ENCODE measurements around the gene BABAM2. TPM values are rescaled to one million over a fixed set of nuclear protein-coding genes. Genes with fewer than 3 reads are reported as not detected.
"Not testable (repeated sequence)": the region's sequence is repeated elsewhere in the genome, so short reads cannot be mapped to it uniquely, and the experiment has no call there.

BABAM2 gene
- total RNA-seq, 1 donor from 2014 or later: 43.5 TPM

DNA sequence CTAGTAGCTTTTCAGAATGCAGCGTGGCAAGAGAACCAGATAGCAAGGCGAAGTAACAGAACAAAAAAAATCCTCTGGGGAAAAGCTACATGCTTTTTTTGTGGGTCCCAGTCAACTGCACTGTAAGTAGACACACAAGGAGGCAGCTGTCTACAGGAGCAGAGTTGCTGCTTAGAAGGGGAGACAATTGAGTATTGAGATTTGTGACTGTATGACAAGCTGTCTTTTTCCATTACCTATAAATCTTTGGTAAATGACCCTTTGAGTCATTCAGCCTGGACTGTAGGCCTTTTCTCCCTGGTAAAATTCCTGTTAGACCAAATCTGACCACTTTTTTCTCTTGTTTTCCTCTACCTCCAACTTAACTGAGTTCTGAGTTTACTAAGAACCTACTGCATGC, 358.0 kb downstream of the BABAM2 start:
- H3K9me3 Mint-ChIP-seq: no peaks in the 10 kb centered on the region
- no peak for DNase-seq (ENCODE audit: low spot score in 2 of 2, unreplicated experiment in 2 of 2)
- no peak overlapping the region for H3K4me3 Mint-ChIP-seq

DNA sequence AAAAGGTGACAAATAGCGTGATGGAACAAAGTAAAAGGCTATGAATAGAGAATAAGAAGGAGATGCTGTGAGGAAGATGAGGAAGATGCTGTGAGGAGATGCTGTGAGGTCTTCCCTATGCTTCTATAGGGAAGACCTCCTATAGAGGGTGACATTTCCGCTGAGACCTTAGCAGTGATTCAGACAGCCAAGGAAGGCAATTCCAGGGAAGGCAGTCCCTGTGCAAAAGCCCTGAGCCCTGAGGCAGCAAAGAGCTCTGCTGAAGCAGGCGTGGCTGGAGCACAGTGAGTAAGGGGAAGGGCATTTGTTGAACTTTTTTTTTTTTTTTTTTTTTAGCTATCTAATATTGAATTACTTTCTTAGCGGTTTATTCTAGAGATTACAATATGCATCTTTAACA, 359.5 kb downstream of the BABAM2 start:
- TF ChIP-seq, protein P1, sequence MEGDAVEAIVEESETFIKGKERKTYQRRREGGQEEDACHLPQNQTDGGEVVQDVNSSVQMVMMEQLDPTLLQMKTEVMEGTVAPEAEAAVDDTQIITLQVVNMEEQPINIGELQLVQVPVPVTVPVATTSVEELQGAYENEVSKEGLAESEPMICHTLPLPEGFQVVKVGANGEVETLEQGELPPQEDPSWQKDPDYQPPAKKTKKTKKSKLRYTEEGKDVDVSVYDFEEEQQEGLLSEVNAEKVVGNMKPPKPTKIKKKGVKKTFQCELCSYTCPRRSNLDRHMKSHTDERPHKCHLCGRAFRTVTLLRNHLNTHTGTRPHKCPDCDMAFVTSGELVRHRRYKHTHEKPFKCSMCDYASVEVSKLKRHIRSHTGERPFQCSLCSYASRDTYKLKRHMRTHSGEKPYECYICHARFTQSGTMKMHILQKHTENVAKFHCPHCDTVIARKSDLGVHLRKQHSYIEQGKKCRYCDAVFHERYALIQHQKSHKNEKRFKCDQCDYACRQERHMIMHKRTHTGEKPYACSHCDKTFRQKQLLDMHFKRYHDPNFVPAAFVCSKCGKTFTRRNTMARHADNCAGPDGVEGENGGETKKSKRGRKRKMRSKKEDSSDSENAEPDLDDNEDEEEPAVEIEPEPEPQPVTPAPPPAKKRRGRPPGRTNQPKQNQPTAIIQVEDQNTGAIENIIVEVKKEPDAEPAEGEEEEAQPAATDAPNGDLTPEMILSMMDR (IDR thresholded peaks at IDR 0.05; ENCODE audit: unreplicated experiment): no peak
- Mint-ChIP-seq H3K36me3 (peaks cover 1% of the 10 kb centered on the region), H3K4me3 (no peak overlapping the region), H3K27me3 (ENCODE audit: low read depth) (no peaks in the 10 kb centered on the region), H3K9me3 (no peaks in the 10 kb centered on the region), H3K27ac (no peak overlapping the region), H3K4me1 (peaks cover 11% of the 10 kb centered on the region)
- no peak for DNase-seq (ENCODE audit: low spot score in 2 of 2, unreplicated experiment in 2 of 2)

More for the DNA sequence above, 358.0 kb downstream of the BABAM2 start:
- TF ChIP-seq, protein P1 (IDR thresholded peaks at IDR 0.05; ENCODE audit: unreplicated experiment): no peak
- Mint-ChIP-seq H3K27me3 (ENCODE audit: low read depth) (no peaks in the 10 kb centered on the region), H3K27ac (no peak overlapping the region), H3K4me1 (peaks cover 10% of the 10 kb centered on the region), H3K36me3 (peaks cover 1% of the 10 kb centered on the region)

DNA sequence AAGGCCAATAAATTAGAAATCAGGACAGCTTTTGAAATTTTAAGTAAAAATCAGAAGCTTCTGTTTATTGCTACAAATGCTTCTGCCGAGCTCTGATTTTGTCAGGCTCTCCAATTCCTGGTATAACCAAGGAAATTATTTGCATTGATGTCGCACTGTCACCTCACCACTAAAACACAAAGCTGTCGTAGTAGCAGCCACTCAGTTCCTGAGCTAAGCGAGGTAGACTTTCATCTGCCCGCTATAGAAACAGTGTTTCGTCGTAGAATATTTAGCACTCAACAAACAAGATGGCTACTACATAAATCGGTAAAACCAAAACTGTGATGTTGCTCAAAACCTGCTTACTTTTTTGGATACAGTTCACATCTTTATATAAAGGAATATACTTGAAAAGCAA, 360.8 kb downstream of the BABAM2 start:
- Mint-ChIP-seq H3K27me3 (ENCODE audit: low read depth) (no peaks in the 10 kb centered on the region), H3K27ac (no peak overlapping the region), H3K4me3 (no peak overlapping the region), H3K9me3 (no peaks in the 10 kb centered on the region), H3K36me3 (no peaks in the 10 kb centered on the region), H3K4me1 (peaks cover 11% of the 10 kb centered on the region)
- DNase-seq (ENCODE audit: low spot score in 2 of 2, unreplicated experiment in 2 of 2): no peak
- TF ChIP-seq, protein P1 (IDR thresholded peaks at IDR 0.05; ENCODE audit: unreplicated experiment): no peak

DNA sequence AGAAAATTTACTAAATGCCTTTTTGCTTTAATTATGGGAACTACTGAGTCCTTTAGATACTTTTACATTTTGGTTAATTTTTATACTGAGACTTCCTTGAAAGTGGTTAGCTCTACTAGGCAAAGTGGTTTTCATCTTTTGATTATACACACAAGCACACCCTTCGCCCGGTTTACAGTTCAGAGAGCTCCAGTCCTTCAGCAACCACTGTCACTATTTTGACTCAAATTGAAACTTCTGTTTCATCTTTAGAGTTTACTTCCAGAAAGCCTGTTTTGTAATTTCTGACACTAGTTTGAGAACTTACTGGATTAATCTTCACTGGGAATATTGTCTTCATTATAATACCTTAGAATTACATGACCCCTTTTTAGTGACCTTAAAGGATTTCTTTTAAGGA, 361.8 kb downstream of the BABAM2 start:
- Mint-ChIP-seq H3K4me3 (no peak overlapping the region), H3K27me3 (ENCODE audit: low read depth) (no peaks in the 10 kb centered on the region), H3K9me3 (no peaks in the 10 kb centered on the region), H3K27ac (no peak overlapping the region), H3K36me3 (peaks cover 4% of the 10 kb centered on the region), H3K4me1 (peaks cover 5% of the 10 kb centered on the region)
- TF ChIP-seq, protein P1 (IDR thresholded peaks at IDR 0.05; ENCODE audit: unreplicated experiment): no peak
- no peak for DNase-seq (ENCODE audit: low spot score in 2 of 2, unreplicated experiment in 2 of 2)

DNA sequence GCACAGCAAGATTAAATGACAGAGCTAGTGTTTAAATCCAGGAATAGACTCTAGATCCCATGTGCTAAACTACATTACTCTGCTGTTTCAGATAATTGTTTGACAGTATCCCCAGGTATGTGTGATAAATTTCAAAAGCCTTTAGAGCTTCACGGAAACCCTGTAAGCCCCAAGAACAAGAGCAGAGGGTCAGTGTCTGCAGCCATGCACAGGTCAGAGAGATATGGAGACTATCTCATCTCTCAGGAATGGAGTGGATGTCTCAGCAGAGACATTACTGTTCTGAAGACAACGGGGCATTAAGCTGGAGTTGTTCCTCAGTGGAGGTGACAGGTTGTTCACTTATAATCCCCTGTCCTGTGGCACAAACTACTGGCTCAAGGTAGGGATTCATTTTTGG, 363.0 kb downstream of the BABAM2 start:
- DNase-seq (ENCODE audit: low spot score in 2 of 2, unreplicated experiment in 2 of 2): no peak
- Mint-ChIP-seq H3K9me3 (no peaks in the 10 kb centered on the region), H3K4me3 (no peak overlapping the region), H3K4me1 (peaks cover 5% of the 10 kb centered on the region), H3K36me3 (peaks cover 4% of the 10 kb centered on the region), H3K27me3 (ENCODE audit: low read depth) (no peaks in the 10 kb centered on the region), H3K27ac (no peak overlapping the region)
- TF ChIP-seq, protein P1 (IDR thresholded peaks at IDR 0.05; ENCODE audit: unreplicated experiment): no peak

DNA sequence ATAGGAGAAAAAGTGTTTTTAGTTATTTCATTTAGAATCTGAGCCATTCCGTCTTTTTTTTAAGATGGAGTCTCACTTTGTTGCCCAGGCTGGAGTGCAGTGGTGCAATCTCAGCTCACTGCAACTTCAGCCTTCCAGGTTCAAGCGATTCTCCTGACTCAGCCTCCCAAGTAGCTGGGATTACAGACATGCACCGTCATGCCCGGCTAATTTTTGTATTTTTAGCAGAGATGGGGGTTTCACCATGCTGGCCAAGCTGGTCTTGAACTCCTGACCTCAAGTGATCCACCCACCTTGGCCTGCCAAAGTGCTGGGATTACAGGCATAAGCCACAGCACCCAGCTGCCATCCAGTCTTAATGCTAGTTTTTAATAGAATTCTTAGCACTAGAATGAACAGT, 364.7 kb downstream of the BABAM2 start:
- not testable (repeated sequence) for H3K27me3 Mint-ChIP-seq (ENCODE audit: low read depth); H3K9me3 Mint-ChIP-seq; H3K4me1 Mint-ChIP-seq; H3K4me3 Mint-ChIP-seq; DNase-seq (ENCODE audit: low spot score in 2 of 2, unreplicated experiment in 2 of 2); H3K27ac Mint-ChIP-seq
- H3K36me3 Mint-ChIP-seq: peaks cover 13% of the 10 kb centered on the region

All from mesothelial cell of epicardium (in vitro differentiated cells).